ENCODE data around the gene IL26.

GRCh38 chr12:68272732-68273131 is 47.1 kb upstream of the IL26 start:
- TF ChIP-seq CTCF (IDR thresholded peaks at IDR 0.05) (no peak), POLR2A (IDR thresholded peaks at IDR 0.05; ENCODE audit: low read length) (no peak), ESRRA (IDR thresholded peaks at IDR 0.05; ENCODE audit: borderline replicate concordance, low read length) (no peak), PHF8 (IDR thresholded peaks at IDR 0.05; ENCODE audit: borderline replicate concordance, low read depth) (no peak), SMC3 (IDR thresholded peaks at IDR 0.05) (no peak), BHLHE40 (IDR thresholded peaks at IDR 0.05; ENCODE audit: low read depth, low read length) (no peak), RAD21 (conservative IDR thresholded peaks at IDR 0.05 in 1 of 2, IDR thresholded peaks at IDR 0.05 in 1 of 2) (no peak), MYC (IDR thresholded peaks at IDR 0.05; ENCODE audit: borderline replicate concordance, low read length) (no peak), ELK1 (IDR thresholded peaks at IDR 0.05; ENCODE audit: low read depth, low read length) (no peak), POLR2AphosphoS2 (conservative IDR thresholded peaks at IDR 0.05; ENCODE audit: low read length) (no peak), HDAC2 (IDR thresholded peaks at IDR 0.05) (no peak), MAX (IDR thresholded peaks at IDR 0.05) (no peak), CHD2 (IDR thresholded peaks at IDR 0.05; ENCODE audit: low read length, partially characterized antibody) (no peak)

All from A549 (cell line).